Middle frontal gyrus (tissue), 1 donor: Measurements from ENCODE around the gene ITPR1.

Experiments
- DNase-seq: peaks from one replicate; pipeline ENCODE4 v3.0.0-alpha.2; 2015; ENCODE audit warnings: low spot score; ENCODE audit errors: extremely low spot score

Gene ITPR1

GRCh38 chr3:4508048-4508981, 15.2 kb downstream of the ITPR1 start:
- no peak for DNase-seq

GRCh38 chr3:4509043-4509442, 15.9 kb downstream of the ITPR1 start:
- DNase-seq = no peak

GRCh38 chr3:4509983-4510755, 17.0 kb downstream of the ITPR1 start:
- DNase-seq = no peak

GRCh38 chr3:4511491-4512262, 18.5 kb downstream of the ITPR1 start:
- DNase-seq = no peak

GRCh38 chr3:4512895-4513616, 19.9 kb downstream of the ITPR1 start:
- DNase-seq = no peak

GRCh38 chr3:4514321-4514720, 21.2 kb downstream of the ITPR1 start:
- no peak for DNase-seq

GRCh38 chr3:4514916-4515315, 21.8 kb downstream of the ITPR1 start:
- no peak for DNase-seq

GRCh38 chr3:4515916-4516579, 22.9 kb downstream of the ITPR1 start:
- no peak for DNase-seq

GRCh38 chr3:4517093-4517492, 23.9 kb downstream of the ITPR1 start:
- DNase-seq = no peak

- DNase-seq = no peak
Observed at GRCh38 chr3:4517643-4518311, 24.6 kb downstream of the ITPR1 start.

GRCh38 chr3:4520033-4520816, 27.1 kb downstream of the ITPR1 start:
- no peak for DNase-seq

- DNase-seq = no peak
Observed at GRCh38 chr3:4522947-4523346, 29.8 kb downstream of the ITPR1 start.

GRCh38 chr3:4523710-4524698, 30.9 kb downstream of the ITPR1 start:
- DNase-seq = no peak

- DNase-seq = no peak
Observed at GRCh38 chr3:4525560-4526223, 32.5 kb downstream of the ITPR1 start.

- no peak for DNase-seq
Observed at GRCh38 chr3:4528320-4528719, 35.2 kb downstream of the ITPR1 start.

- no peak for DNase-seq
Observed at GRCh38 chr3:4528819-4529600, 35.9 kb downstream of the ITPR1 start.
